ENCODE data around the gene VPS37C. TPM values are rescaled to one million over a fixed set of nuclear protein-coding genes. Genes with fewer than 3 reads are reported as not detected.
"Not testable (repeated sequence)": the region's sequence is repeated elsewhere in the genome, so short reads cannot be mapped to it uniquely, and the experiment has no call there.

The VPS37C gene
- total RNA-seq, 2 donors from 2014 or later, result 9.7 to 13.3 TPM

GRCh38 chr11:61109671-61110070 is 51.6 kb downstream of the VPS37C start:
- Mint-ChIP-seq H3K9me3 (no peaks in the 10 kb centered on the region), H3K36me3 (no peaks in the 10 kb centered on the region), H3K27me3 (no peaks in the 10 kb centered on the region), H3K4me1 (ENCODE audit: low read depth in 2 of 2) (peaks cover 16 to 25% of the 10 kb centered on the region in 2 donors), H3K4me3 (no peak overlapping the region), H3K27ac (peak overlapping the region in 1 of 2 donors; percentile 77)
- DNase-seq (ENCODE audit: low spot score) (no peak), ATAC-seq (no peak)

GRCh38 chr11:61108847-61109585 is 52.2 kb downstream of the VPS37C start:
- no peak for ATAC-seq
- Mint-ChIP-seq H3K27me3 (no peaks in the 10 kb centered on the region), H3K36me3 (no peaks in the 10 kb centered on the region), H3K4me1 (ENCODE audit: low read depth in 2 of 2) (peaks cover 16 to 26% of the 10 kb centered on the region in 2 donors), H3K27ac (peak overlapping the region in 1 of 2 donors; percentile 77), H3K4me3 (no peak overlapping the region), H3K9me3 (no peaks in the 10 kb centered on the region)
- DNase-seq (ENCODE audit: low spot score), result no peak

GRCh38 chr11:61107888-61108287 is 53.3 kb downstream of the VPS37C start:
- H3K4me3 Mint-ChIP-seq, result no peak overlapping the region
- ATAC-seq, result no peak
- H3K36me3 Mint-ChIP-seq, result no peaks in the 10 kb centered on the region

GRCh38 chr11:61106894-61107470 is 54.2 kb downstream of the VPS37C start:
- Mint-ChIP-seq H3K9me3 (no peaks in the 10 kb centered on the region), H3K27ac (peak overlapping the region in 1 of 2 donors; percentile 5), H3K4me3 (no peak overlapping the region), H3K27me3 (no peaks in the 10 kb centered on the region), H3K4me1 (ENCODE audit: low read depth in 2 of 2) (peaks cover 18 to 25% of the 10 kb centered on the region in 2 donors), H3K36me3 (no peaks in the 10 kb centered on the region)
- ATAC-seq (no peak), DNase-seq (ENCODE audit: low spot score) (no peak)

More at GRCh38 chr11:61107888-61108287, 53.3 kb downstream of the VPS37C start:
- H3K4me1 Mint-ChIP-seq (ENCODE audit: low read depth in 2 of 2), result peaks cover 22 to 31% of the 10 kb centered on the region in 2 donors
- DNase-seq (ENCODE audit: low spot score), result no peak
- H3K27ac Mint-ChIP-seq, result no peak overlapping the region
- no peaks in the 10 kb centered on the region for H3K9me3 Mint-ChIP-seq
- no peaks in the 10 kb centered on the region for H3K27me3 Mint-ChIP-seq

- no peaks in the 10 kb centered on the region for H3K9me3 Mint-ChIP-seq
- ATAC-seq (no peak), DNase-seq (ENCODE audit: low spot score) (no peak)
- no peak overlapping the region for H3K4me3 Mint-ChIP-seq
- no peaks in the 10 kb centered on the region for H3K36me3 Mint-ChIP-seq
- no peaks in the 10 kb centered on the region for H3K27me3 Mint-ChIP-seq
- no peak overlapping the region for H3K27ac Mint-ChIP-seq
- peaks cover 13 to 19% of the 10 kb centered on the region in 2 donors for H3K4me1 Mint-ChIP-seq (ENCODE audit: low read depth in 2 of 2)
These were observed 54.9 kb downstream of the VPS37C start for GRCh38 chr11:61106296-61106695.

- H3K9me3 Mint-ChIP-seq, result no peaks in the 10 kb centered on the region
- H3K27ac Mint-ChIP-seq, result no peak overlapping the region
- ATAC-seq (no peak), DNase-seq (ENCODE audit: low spot score) (no peak)
- H3K36me3 Mint-ChIP-seq, result no peaks in the 10 kb centered on the region
- no peak overlapping the region for H3K4me3 Mint-ChIP-seq
- peaks cover 8 to 10% of the 10 kb centered on the region in 2 donors for H3K4me1 Mint-ChIP-seq (ENCODE audit: low read depth in 2 of 2)
- no peaks in the 10 kb centered on the region for H3K27me3 Mint-ChIP-seq
These were observed 56.3 kb downstream of the VPS37C start for GRCh38 chr11:61104963-61105362.

- H3K27me3 Mint-ChIP-seq, result no peaks in the 10 kb centered on the region
- peaks cover 8 to 10% of the 10 kb centered on the region in 2 donors for H3K4me1 Mint-ChIP-seq (ENCODE audit: low read depth in 2 of 2)
- peak overlapping the region in 1 of 2 donors; percentile 62 for H3K27ac Mint-ChIP-seq
- H3K4me3 Mint-ChIP-seq, result peak overlapping the region; percentile 75
- H3K36me3 Mint-ChIP-seq, result no peaks in the 10 kb centered on the region
- H3K9me3 Mint-ChIP-seq, result no peaks in the 10 kb centered on the region
- DNase-seq (ENCODE audit: low spot score), result no peak
- no peak for ATAC-seq
These were observed 57.3 kb downstream of the VPS37C start for GRCh38 chr11:61103851-61104423.

GRCh38 chr11:61102667-61103571 is 58.3 kb downstream of the VPS37C start:
- ATAC-seq (peak in 1 of 2 donors; percentile 67), DNase-seq (ENCODE audit: low spot score) (peak; percentile 38)
- H3K27ac Mint-ChIP-seq, result peak overlapping the region in 1 of 2 donors; percentile 62
- no peaks in the 10 kb centered on the region for H3K27me3 Mint-ChIP-seq
- H3K9me3 Mint-ChIP-seq, result no peaks in the 10 kb centered on the region
- H3K36me3 Mint-ChIP-seq, result no peaks in the 10 kb centered on the region
- H3K4me1 Mint-ChIP-seq (ENCODE audit: low read depth in 2 of 2), result peaks cover 8 to 10% of the 10 kb centered on the region in 2 donors
- H3K4me3 Mint-ChIP-seq, result peak overlapping the region; percentile 75

- Mint-ChIP-seq H3K9me3 (no peaks in the 10 kb centered on the region), H3K27ac (no peak overlapping the region), H3K4me1 (ENCODE audit: low read depth in 2 of 2) (peaks cover 13 to 15% of the 10 kb centered on the region in 2 donors), H3K4me3 (no peak overlapping the region), H3K27me3 (peaks cover 0 to 7% of the 10 kb centered on the region in 2 donors), H3K36me3 (no peaks in the 10 kb centered on the region)
- DNase-seq (ENCODE audit: low spot score) (no peak), ATAC-seq (no peak)
These were observed 62.4 kb downstream of the VPS37C start for GRCh38 chr11:61098778-61099177.

- peaks cover 8 to 10% of the 10 kb centered on the region in 2 donors for H3K4me1 Mint-ChIP-seq (ENCODE audit: low read depth in 2 of 2)
- H3K36me3 Mint-ChIP-seq; H3K27ac Mint-ChIP-seq; DNase-seq (ENCODE audit: low spot score); H3K9me3 Mint-ChIP-seq; H3K27me3 Mint-ChIP-seq; H3K4me3 Mint-ChIP-seq; ATAC-seq: not testable (repeated sequence)
These were observed 63.0 kb downstream of the VPS37C start for GRCh38 chr11:61098261-61098660.

- peaks cover 0 to 7% of the 10 kb centered on the region in 2 donors for H3K27me3 Mint-ChIP-seq
- ATAC-seq (no peak), DNase-seq (ENCODE audit: low spot score) (no peak)
- H3K27ac Mint-ChIP-seq, result peak overlapping the region in 1 of 2 donors; percentile 19
- no peaks in the 10 kb centered on the region for H3K9me3 Mint-ChIP-seq
- no peak overlapping the region for H3K4me3 Mint-ChIP-seq
- H3K4me1 Mint-ChIP-seq (ENCODE audit: low read depth in 2 of 2), result peaks cover 8 to 19% of the 10 kb centered on the region in 2 donors
- no peaks in the 10 kb centered on the region for H3K36me3 Mint-ChIP-seq
These were observed 66.2 kb downstream of the VPS37C start for GRCh38 chr11:61095021-61095420.

GRCh38 chr11:61094167-61094566 is 67.1 kb downstream of the VPS37C start:
- H3K27me3 Mint-ChIP-seq; H3K4me3 Mint-ChIP-seq; H3K27ac Mint-ChIP-seq; DNase-seq (ENCODE audit: low spot score); ATAC-seq; H3K36me3 Mint-ChIP-seq; H3K9me3 Mint-ChIP-seq: not testable (repeated sequence)
- H3K4me1 Mint-ChIP-seq (ENCODE audit: low read depth in 2 of 2), result peaks cover 8 to 19% of the 10 kb centered on the region in 2 donors

All from natural killer cell treated with Interleukin-12 subunit alpha and Interleukin-12 subunit beta and Interleukin-15 and Interleukin-18, amount 100 ng/mL, for 72 hours (primary cell).